NB4 (cell line): ENCODE measurements around the gene PITPNB.

Experiments used
- DNase-seq: peaks from one replicate; pipeline ENCODE4 v3.0.0; 2010; ENCODE audit warnings: low read depth
- H3K4me3 ChIP-seq: one replicate; pipeline ENCODE4 v1.5.1; 2011; ENCODE audit warnings: mild to moderate bottlenecking, low read depth, low read length, moderate library complexity
- MYC ChIP-seq: IDR thresholded peaks from 2 replicates; pipeline ENCODE4 v1.6.1; 2011; ENCODE audit warnings: low read depth, low read length
- POLR2A ChIP-seq: IDR thresholded peaks from 2 replicates; pipeline ENCODE4 v1.6.1; 2011; ENCODE audit warnings: mild to moderate bottlenecking; ENCODE audit not compliant: insufficient read length; ENCODE audit errors: extremely low read depth
- TF ChIP-seq, protein P1 (sequence below): IDR thresholded peaks from one replicate; pipeline ENCODE4 v1.5.1; 2012; ENCODE audit warnings: low read depth, low read length
- TF ChIP-seq, protein P2 (sequence below): IDR thresholded peaks from 2 replicates; pipeline ENCODE4 v1.6.1; 2011; ENCODE audit warnings: low read depth, low read length

Gene PITPNB

DNA sequence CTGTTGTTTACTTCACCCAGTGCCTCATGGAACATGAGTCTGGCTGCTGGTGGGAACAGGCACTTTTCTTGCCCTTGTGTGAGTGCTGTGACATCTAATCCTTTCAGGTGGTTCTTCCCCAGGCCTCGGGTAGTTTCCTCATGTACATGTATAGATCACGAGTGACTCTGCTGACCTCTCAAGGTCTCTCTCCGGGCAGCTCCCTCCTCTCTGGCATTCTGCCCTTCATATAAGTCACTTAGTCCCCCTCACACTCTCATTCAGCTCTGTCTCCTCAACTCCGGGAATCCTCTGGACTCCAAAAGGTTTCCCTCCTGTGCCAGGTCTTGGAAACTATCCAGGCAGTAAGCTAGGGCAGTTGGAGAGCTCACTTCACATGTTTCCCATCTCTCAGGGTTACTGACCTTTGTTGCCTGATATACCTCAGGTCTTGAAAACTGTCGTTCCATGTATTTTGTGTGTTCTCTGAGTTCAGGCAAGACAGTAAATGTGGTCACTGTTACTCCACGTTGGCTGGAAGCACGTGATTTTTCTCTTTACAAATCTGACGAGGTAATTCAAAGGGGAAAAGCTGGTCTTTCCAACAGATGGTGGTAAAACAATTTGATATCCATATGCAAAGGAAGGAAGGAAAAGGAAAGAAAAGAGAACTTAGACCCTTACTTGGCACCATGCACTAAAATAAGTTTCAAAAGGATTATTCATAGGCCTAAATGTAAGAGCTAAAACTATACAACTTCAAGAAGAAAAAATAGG lies 40.5 kb upstream of the PITPNB start:
- TF ChIP-seq MYC, result no peak
- TF ChIP-seq, protein P1, sequence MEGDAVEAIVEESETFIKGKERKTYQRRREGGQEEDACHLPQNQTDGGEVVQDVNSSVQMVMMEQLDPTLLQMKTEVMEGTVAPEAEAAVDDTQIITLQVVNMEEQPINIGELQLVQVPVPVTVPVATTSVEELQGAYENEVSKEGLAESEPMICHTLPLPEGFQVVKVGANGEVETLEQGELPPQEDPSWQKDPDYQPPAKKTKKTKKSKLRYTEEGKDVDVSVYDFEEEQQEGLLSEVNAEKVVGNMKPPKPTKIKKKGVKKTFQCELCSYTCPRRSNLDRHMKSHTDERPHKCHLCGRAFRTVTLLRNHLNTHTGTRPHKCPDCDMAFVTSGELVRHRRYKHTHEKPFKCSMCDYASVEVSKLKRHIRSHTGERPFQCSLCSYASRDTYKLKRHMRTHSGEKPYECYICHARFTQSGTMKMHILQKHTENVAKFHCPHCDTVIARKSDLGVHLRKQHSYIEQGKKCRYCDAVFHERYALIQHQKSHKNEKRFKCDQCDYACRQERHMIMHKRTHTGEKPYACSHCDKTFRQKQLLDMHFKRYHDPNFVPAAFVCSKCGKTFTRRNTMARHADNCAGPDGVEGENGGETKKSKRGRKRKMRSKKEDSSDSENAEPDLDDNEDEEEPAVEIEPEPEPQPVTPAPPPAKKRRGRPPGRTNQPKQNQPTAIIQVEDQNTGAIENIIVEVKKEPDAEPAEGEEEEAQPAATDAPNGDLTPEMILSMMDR, result no peak
- TF ChIP-seq POLR2A, result no peak
- TF ChIP-seq, protein P2, sequence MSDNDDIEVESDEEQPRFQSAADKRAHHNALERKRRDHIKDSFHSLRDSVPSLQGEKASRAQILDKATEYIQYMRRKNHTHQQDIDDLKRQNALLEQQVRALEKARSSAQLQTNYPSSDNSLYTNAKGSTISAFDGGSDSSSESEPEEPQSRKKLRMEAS, result no peak
- no peak for DNase-seq
- H3K4me3 ChIP-seq, result no peak overlapping the region

DNA sequence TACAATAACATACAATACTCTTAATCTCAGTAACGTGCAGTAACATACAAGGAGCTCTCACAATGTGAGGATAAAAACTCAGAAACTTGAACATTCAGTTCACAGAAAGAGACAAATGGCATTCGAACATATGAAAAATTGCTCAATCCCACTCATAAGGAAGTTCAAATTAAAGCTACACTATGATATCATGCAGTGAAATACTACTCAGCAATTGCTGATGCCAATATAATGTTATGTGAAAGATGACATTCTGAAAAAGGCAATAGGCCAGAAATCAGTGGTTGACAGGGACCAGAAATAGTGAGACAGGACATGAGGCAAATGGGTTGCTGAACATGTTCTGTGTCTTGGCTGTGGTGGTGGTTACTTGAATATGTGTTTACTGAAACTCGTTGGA lies 33.7 kb upstream of the PITPNB start:
- H3K4me3 ChIP-seq, result no peak overlapping the region
- DNase-seq, result no peak
- TF ChIP-seq MYC (no peak), POLR2A (no peak)
- TF ChIP-seq, protein P2, result no peak
- TF ChIP-seq, protein P1, result no peak

DNA sequence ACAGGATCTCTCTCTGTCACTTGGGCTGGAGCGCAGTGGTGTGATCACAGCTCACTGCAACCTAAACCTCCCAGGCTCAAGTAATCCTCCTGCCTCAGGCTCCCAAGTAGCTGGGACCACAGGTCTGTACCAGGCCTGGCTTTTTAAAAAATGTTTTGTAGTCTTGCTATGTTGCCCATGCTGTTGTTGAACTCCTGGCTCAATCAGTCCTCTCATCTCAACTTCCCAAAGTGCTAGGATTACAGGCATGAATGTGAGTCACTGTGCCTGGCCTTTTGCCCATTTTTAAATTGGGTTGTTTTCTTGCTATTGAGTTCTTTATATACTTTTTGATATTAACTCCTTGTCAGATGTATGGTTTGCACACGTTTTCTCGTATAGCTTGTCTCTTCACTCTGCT lies 33.0 kb upstream of the PITPNB start:
- TF ChIP-seq, protein P1, result no peak
- TF ChIP-seq, protein P2, result no peak
- TF ChIP-seq MYC, result no peak
- no peak for TF ChIP-seq POLR2A
- DNase-seq, result no peak
- no peak overlapping the region for H3K4me3 ChIP-seq

DNA sequence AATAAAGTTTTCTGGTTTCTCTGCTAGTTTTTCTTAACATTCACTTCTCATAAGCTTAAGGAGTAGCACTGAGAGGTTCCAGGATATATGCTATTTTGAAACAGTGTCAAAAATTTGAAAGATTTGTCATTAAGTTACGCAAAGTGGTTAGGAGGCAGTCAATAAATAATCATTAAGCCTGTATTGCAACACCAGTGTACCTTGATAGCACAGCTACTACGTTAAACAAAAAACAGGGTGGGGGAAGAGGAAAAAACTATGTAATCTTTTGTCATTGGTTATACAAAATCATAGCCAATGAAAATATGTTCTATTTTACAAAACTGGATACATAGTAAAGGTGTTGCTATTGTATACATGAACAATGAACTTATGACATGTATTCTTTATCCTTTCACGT lies 30.4 kb upstream of the PITPNB start:
- no peak for DNase-seq
- H3K4me3 ChIP-seq, result no peak overlapping the region
- TF ChIP-seq MYC, result no peak

DNA sequence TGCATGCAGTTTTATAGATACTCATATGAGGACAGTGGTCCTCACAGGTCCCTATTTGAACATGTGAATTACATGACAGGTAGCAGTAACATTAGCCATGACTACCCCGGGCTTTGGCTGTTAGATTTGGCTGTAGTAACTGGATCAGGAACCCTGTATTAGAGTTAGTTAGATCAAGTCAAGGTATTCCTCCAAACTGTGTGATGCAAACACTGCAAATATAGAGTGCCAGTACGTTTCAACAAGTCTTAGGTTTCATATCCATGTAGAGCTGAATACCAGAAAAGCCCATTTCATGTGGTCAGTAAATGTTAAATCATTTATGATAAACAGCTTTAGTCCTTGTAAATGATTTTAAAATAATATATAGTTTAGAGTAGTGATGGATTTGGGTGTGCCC lies 29.5 kb upstream of the PITPNB start:
- TF ChIP-seq, protein P1, result no peak
- TF ChIP-seq, protein P2, result no peak
- TF ChIP-seq POLR2A (no peak), MYC (no peak)
- no peak overlapping the region for H3K4me3 ChIP-seq
- DNase-seq, result no peak

DNA sequence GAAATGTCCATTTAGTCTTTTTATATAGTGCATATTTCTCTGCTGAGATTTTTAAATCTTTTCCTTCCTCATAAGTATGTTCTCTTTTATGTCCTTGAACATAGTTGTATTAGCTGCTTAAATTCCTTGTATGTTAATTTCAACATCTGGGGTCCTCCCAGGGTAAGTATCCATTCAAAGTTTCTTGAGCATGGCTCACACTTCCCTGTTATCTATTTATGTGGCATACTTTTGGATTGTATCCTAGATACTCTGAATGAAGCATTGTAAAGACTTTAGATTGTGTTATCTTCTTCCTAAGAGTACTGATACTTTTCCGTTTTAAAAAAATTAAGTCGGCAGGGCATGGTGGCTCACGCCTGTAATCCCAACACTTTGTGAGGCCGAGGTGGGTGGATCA lies 28.4 kb upstream of the PITPNB start:
- TF ChIP-seq MYC, result no peak
- TF ChIP-seq, protein P1, result no peak
- TF ChIP-seq, protein P2, result no peak
- no peak for TF ChIP-seq POLR2A
- no peak overlapping the region for H3K4me3 ChIP-seq
- DNase-seq, result no peak
